Measurements from ENCODE around the gene TPD52L1. TPM values are rescaled to one million over a fixed set of nuclear protein-coding genes. Genes with fewer than 3 reads are reported as not detected.
A peak's percentile ranks its signal among the peaks of the same experiment; 100 is the strongest.
"Not testable (repeated sequence)": the region's sequence is repeated elsewhere in the genome, so short reads cannot be mapped to it uniquely, and the experiment has no call there.

TPD52L1 gene
- total RNA-seq, 1 experiment from 2014 or later: 18.1 TPM

DNA sequence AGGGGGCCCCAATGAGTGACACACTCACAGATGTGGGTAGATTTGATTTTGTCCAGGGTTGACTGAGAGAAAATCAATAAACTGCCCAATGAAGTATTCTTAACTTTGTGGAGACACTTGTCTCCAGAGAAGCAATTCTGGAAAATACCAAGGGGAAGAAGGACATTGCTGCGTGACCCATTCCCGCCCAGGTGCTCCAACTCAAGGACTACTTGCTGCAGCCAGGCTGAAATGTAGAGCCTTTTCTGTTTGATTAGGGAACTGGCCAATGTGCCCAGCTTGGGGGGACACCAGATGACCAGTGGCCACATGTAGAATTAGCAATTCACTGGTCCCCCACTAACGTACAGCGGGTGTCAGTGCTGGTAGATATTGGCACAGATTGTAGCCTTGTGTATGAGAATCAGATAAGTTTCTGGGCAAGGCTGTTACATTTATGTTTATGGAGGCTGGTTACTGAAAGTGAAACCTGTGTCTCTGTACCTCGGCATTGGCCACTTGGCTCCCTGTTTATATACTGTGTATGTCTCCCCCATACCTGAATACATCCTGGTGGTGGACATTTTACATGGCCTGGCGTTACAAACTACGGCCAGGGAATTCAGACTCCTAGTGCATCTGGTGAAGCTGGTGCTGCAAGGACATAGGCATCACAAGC is 115.9 kb downstream of the TPD52L1 start:
- no peak for DNase-seq (ENCODE audit: low read depth)

DNA sequence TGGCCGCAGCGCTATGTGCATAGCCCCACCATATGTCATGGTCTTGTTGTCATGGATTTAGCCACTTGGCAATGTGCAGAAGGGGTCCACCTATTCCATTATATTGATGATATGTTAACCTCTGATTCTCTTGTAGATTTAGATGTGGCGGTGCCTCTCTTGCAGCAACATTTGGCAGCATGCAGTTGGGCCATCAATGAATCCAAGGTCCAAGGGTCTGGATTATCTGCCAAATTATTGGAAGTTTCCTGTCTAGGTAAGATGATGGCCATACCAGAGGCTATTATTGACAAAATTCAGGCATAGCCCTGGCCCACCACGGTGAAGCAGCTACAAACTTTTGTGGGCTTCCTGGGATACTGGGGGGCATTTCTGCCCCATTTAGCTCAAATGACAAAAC is 116.8 kb downstream of the TPD52L1 start:
- DNase-seq (ENCODE audit: low read depth): no peak

DNA sequence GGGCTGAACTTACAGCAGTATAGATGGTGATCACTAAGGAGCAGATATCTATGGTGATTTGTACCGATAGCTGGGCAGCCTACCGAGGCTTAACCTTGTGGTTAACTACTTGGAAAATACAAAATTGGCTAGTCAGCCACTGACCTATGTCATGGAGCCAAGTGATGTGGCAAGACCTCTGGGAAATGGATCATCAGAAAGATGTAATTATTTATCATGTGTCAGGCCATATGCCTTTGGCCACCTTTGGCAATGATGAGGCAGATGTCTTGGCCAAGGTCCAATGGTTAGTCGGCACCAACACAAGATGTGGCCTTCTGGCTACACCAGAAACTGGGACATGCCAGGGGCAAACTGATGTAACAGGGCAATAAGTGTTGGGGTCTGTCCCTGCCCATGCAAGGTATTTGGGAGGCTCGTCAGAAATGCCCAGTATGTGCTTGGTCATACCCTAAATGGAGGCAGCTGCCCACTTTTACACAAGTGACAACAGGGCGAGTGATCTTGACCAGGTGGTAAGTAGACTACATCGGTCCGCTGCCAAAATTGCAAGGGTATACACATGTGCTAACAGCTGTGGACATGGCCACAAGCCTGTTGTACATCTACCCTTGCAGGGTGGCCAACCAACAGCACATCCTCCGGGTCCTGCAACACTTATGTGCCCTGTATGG is 118.0 kb downstream of the TPD52L1 start:
- DNase-seq (ENCODE audit: low read depth): no peak

DNA sequence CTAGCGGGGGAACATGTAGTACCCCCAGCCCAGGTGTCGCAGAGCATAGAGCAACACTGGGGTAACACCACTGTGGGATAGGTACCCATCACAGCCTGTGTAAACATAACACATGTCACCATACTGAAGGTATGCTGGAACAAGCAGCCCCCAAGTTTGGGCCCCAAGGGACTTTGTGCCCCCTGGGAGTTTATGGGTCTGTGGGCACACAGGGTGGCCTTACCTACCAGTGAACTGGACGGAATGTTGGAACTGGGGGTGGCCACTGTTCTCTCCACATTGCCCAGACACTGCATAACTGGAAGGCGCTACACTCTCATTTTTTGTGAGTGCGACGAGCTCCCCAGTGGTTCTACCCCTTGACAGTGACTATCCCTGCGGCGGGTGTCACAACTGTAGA is 119.7 kb downstream of the TPD52L1 start:
- DNase-seq (ENCODE audit: low read depth): no peak

DNA sequence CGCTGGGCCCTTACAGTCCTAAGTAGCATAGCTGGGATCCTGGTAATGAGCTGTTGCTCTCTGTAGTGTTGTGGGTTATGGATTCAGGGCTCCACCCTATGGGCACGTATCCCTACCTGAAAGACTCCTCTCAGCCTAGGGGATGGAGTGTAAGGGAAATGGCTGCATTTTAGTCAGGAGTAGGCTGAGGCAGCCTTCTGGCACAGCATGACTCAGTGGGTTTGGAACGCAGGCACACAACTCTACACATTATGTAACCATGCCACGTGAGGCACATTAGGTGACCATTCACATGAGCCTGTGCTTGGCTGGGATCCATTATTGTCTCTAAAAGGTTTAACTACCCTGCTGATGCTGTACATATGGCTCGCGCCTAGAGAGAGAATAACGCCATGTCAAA is 120.4 kb downstream of the TPD52L1 start:
- peak; percentile 94 for DNase-seq (ENCODE audit: low read depth)

DNA sequence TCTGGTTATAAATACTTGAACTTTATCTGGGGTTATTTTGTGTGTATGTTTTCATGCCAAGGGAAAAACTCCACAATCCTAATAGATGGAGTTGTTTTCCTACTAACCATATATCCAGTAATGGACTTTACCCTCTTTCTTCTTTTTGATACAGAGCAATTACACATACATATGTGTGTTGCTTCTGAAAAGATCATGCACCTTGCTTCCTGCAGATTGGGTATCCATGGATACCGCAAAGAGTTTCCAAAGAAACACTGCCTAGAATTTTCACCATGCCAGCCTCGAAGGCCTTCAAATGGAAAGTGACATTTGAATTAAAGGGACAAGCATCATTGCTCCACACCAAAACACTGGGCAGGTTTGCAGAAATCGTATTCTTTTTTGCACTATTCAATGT is 121.4 kb downstream of the TPD52L1 start:
- DNase-seq (ENCODE audit: low read depth): no peak

DNA sequence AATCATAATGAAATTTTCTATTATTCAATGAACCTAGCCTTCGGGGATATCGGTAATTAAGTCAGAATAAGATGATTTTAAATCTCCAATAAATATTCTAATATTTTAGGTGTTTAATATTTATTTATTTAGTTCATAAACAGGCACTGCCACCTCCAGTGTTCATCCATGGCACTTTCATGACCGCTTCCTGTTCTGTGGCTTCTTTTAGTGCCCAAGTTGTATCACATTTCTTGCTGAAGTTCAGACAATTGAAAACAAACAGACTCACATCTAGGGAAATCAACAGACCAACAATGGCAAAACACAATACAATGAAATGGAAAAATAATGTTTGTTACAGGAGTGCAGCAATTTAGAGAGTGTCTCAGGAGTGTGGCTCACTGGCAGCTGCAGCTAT is 122.2 kb downstream of the TPD52L1 start:
- no peak for DNase-seq (ENCODE audit: low read depth)

DNA sequence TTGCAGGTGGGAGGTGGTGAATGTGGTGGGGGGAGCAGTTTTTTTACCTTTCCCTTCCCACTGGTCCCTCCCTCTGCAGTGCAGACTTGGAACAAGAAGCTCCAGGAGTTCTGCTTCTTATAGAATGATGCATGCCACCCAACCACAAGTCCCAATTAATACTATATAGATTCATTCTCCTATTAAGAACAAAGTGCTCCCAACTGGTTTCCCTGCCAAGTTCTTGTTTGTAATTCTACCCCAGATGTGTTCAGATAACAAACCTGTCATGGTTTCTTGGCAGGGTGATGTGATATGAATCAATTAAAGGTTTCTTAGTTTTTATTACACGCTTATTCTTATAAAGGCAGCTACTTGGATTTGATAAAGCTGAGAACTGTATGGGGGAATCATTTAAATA is 124.3 kb downstream of the TPD52L1 start:
- no peak for DNase-seq (ENCODE audit: low read depth)

DNA sequence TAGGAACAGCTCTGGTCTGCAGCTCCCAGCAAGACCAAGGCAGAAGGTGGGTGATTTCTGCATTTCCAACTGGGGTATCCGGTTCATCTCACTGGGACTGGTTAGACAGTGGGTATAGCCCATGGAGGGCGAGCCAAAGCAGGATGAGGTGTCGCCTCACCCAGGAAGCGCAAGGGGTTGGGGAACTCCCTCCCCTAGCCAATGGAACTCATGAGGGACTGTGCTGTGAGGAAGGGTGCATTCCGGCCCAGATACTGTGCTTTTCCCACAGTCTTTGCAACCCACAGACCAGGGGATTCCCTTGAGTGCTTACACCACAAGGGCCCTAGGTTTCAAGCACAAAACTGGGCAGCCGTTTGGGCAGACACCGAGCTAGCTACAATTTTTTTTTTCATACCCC is 126.4 kb downstream of the TPD52L1 start:
- DNase-seq (ENCODE audit: low read depth): no peak

DNA sequence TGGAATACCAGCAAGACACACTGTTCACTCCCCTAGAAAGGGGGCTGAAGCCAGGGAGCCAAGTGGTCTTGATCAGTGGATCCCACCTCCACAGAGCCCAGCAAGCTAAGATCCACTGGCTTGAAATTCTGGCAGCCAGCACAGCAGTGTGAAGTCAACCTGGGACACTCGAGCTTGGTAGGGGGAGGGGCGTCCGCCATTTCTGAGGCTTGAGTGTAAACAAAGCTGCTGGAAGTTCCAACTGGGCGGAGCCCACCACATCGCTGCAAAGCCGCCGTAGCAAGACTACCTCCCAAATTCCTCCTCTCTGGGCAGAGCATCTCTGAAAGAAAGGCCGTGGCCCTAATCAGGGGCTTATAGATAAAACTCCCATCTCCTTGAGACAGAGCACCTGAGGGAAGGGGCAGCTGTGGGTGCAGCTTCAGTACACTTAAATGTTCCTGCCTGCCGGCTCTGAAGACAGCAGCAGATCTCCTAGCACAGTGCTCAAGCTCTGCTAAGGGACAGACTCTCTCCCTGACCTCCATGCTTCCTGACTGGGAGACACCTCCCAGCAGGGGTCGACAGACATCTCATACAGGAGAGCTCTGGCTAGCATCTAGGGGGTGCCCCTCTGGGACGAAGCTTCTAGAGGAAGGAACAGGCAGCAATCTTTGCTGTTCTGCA is 126.9 kb downstream of the TPD52L1 start:
- not testable (repeated sequence) for DNase-seq (ENCODE audit: low read depth)

DNA sequence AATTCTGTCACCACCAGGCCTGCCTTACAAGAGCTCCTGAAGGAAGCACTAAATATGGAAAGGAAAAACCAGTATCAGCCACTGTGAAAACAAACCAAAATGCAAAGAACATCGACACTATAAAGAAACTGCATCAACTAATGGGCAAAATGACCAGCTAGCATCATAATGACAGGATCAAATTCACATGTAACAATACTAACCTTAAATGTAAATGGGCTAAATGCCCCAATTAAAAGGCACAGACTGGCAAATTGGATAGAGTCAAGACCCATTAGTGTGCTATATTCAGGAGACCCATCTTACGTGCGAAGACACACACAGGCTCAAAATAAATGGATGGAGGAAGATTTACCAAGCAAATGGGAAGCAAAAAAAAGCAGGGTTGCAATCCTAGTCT is 128.9 kb downstream of the TPD52L1 start:
- DNase-seq (ENCODE audit: low read depth): not testable (repeated sequence)

DNA sequence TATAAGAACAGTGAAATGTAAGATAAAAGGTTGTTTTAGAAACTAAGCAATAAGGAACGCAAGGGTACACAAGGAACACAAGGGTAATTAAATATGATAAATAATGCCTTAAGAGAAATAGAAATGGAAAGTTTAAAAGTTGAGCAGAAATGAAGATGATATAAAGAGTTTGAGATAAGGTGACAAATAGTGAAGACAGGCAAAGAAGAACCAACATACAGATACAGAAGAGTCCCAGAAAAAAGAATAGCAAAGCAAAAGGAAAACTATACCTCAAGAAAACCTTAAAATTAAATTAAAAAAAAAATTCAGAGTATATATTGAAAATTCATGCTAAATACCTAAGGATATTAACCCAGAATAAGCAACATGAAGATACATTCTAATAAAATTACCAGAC is 131.8 kb downstream of the TPD52L1 start:
- no peak for DNase-seq (ENCODE audit: low read depth)

DNA sequence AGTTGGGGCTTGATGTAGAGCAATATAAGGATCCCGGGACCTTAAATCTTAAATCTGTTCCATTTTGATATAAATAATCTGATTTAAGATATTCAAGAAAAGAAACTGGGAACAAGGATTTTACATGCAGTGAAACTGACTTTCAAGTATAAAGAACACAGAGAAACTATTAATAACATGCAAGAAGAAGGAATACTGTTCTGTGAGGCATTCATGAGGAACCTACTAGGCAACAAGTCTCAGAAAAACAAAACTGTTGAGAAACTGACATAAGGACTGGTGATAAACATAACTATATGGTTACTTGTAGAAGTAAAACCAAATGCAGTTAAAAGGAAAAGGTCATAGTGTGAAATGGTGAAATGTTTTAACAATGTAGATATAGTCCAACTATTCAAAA is 132.4 kb downstream of the TPD52L1 start:
- DNase-seq (ENCODE audit: low read depth): no peak

DNA sequence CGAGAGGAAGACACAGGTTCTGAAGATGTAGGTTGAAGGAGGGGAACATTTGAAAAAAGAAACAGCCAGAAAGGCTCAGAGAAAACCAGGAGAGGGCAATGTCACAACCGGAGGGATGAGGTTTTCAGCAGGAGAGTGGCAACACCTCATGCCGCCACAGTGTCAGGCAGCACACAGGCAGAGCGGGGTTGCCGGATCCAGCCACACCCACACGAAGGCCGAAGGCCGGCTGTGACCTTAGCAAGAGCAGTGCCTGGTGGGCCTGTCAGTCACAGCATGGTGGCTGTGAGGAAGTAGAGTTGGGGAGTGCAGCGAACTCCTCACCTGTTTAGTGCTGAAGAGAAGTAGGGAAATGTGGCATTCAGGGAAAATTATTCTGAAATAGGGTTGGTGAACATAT is 134.1 kb downstream of the TPD52L1 start:
- no peak for DNase-seq (ENCODE audit: low read depth)

DNA sequence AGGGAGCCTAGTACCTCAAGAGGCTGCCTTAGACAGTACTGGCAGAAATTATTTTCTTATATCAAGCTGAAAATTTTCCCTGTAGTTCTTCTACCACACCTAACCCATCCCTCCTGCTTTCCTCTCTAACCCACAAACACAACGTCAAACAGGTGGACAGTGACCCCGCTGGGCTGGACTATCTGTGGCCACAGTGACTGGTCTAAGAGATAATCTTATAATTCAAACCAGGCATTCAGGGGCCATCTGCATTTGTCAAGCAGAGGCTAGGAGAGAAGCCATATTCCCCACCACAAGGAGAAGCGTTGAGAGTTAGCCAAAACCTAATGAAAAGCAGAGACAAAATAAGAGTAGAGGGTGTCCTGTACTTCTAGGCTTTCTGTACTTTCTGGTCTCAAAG is 140.0 kb downstream of the TPD52L1 start:
- DNase-seq (ENCODE audit: low read depth): no peak

DNA sequence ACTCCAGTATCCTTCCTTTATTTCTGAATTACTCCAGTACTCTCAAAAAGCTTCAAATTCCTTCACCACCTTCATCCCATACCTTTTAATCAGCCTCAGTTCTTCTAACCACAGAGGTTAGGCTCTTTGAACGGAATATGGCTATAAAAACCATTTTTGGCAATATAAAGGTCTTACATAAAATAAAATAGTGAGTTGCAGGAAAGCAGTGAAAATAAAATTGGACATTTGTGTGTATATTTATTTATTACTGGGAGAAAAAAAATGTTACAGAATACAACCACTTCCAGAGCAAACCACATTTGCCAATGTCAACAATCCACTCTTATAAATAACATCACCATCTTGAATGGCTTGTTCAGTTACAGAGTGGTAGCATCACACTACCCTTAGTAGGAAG is 140.5 kb downstream of the TPD52L1 start:
- DNase-seq (ENCODE audit: low read depth): no peak

DNA sequence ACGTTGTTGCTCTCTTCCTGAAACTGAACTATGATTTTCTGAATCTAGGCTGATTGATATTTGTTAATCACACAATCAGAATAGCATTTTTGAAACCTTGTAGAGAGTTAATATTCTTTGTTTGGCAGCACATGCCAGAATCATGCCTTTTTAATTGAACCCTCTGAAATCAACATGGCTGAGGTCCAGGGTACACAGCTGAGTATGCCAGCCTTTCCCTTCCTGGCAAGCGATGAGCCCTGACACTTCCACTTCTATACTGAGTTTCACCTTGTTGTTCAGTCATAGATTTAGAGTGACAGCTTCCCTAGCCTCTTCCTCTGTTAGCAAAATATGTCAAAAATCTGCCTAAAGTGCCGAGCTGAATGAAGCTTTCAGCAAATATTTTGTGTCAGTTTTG is 141.4 kb downstream of the TPD52L1 start:
- no peak for DNase-seq (ENCODE audit: low read depth)

DNA sequence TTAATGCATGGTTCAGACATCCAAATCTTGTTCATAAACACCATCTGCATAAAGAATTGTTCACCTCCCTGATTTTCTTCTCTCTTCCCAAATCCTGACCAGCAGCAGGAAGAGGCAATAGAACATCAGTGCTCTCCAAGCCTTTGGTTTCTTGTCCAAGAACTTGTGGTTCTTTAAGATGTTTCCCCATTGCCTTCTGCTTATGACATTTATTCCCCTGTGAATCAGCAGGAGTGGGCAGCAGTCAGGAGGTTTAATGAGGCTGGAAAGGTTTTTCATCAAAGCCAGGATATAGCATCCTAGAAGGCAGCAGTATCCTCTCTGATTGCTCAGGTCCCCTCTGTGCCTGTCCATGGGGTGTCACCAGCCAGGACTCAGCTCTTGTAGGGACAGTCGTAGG is 142.9 kb downstream of the TPD52L1 start:
- no peak for DNase-seq (ENCODE audit: low read depth)

DNA sequence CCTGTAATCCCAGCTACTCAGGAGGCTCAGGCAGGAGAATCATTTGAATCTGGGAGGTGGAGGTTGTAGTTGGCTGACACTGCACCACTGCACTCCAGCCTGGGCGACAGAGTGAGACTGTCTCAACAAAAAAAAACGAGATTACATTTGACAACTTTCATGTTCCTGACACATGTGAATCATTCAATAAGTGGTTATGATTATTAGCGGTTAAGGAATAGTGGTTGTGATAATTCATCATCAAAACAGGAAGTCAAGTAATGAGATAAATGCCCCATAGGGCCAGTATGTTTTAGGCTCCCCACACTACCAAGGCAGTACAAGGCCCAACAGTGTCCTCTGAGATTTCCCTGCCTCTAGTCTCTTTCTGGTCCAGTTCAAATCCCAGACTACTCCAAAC is 145.7 kb downstream of the TPD52L1 start:
- no peak for DNase-seq (ENCODE audit: low read depth)

DNA sequence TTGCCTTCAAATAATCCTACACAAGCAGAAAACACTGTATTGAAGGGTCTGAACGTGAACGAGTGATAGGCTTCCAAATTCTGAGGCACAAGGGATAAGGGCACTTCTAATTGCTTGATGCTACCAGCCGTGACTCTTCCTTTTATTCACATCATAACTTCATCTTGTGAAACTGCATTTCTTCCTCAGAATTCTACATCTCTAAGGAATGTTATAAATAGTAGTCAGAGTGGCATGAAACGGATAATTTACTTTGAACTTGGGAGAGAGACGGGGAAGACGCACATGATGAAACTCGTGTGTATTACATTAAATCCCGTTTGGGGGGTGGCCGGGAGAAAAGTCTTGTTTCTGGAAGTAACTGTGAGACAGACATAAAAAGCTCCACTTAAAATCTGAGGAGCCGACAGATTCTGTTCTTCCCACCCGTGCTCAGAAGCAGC is 147.4 kb downstream of the TPD52L1 start:
- DNase-seq (ENCODE audit: low read depth): peak; percentile 7

DNA sequence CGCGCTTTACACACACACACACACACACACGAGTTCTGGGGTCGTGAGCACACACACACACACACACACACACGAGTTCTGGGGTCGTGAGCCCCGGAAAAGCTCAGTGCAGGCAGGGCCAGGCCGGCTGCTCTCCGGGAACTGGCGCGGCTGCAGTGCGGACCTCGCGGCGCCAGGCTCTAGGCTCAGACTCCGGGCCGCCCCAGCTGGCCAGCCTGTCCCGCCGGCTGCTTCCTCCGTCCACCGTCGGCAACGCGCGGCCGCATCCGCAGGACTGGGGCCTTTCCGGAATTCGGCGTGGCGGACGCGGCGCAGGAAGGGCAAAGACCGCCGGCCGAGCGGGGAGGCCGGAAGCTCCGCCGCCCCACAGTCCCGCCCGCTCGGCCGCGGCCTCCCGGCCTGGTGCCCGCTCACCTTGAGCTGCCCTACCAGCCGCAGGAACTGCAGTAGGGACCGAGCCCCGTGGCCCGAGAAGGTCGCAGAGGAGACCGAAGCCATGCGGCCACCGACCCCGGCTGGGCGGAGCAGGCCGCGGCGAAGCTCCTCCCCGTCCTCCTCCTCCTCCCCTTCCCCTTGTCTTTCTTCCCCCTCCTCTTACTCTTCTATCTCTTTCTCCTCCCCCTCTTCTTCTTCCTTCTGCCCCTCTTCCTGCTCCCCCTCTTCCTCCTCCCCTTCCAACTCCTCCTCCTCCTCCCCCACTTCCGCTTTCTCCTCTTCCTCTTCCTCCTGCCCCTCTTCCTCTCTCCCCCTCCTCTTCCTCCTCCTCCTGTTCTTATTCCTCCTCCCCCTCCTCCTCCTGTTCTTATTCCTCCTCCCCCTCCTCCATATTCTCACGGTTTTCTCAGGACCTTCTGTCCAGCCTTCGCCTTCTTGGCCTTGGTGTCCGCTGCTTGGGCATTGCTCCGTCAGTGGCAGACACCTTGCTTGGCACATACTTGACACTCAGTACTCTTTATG is 148.1 kb downstream of the TPD52L1 start, which contains the start of gene HDDC2:
HDDC2 (minus strand) TSS at position 533 of the 957 bp plus-strand sequence; CDS start at position 498, 35 bp downstream.
- peak; percentile 62 for DNase-seq (ENCODE audit: low read depth)

All from HT1080 (cell line).